Pulmonary artery endothelial cell (primary cell): Measurements from ENCODE around the gene LIAS. TPM values are rescaled to one million over a fixed set of nuclear protein-coding genes. Genes with fewer than 3 reads are reported as not detected.
"Not testable (repeated sequence)": the region's sequence is repeated elsewhere in the genome, so short reads cannot be mapped to it uniquely, and the experiment has no call there.

ENCODE experiments used
- DNase-seq: peaks from one replicate; pipeline ENCODE4 v3.0.0-alpha.2; 2011; ENCODE audit warnings: low read depth, low spot score
- total RNA-seq: library from RNA; depleted of rRNA; stranded (reverse); fragments of >200 nt; gene quantifications from 2 replicates; pipeline ENCODE4 v1.2.3, GENCODE V29; 2014

Gene LIAS
- total RNA-seq, 1 donor from 2014 or later = 6.9 TPM

- no peak for DNase-seq
Observed at GRCh38 chr4:39452860-39453587, 5.8 kb upstream of the LIAS start.

GRCh38 chr4:39453738-39454137, 5.1 kb upstream of the LIAS start:
- DNase-seq = no peak

- DNase-seq = no peak
Observed at GRCh38 chr4:39455486-39455885, 3.4 kb upstream of the LIAS start.

- DNase-seq = no peak
Observed at GRCh38 chr4:39456946-39457763, 1.7 kb upstream of the LIAS start.

- DNase-seq = not testable (repeated sequence)
Observed at GRCh38 chr4:39458161-39458504, 723 bp upstream of the LIAS start.

GRCh38 chr4:39464886-39465501, 6.1 kb downstream of the LIAS start:
- DNase-seq = no peak

- no peak for DNase-seq
Observed at GRCh38 chr4:39466747-39467146, 7.9 kb downstream of the LIAS start.

GRCh38 chr4:39467464-39467863, 8.6 kb downstream of the LIAS start:
- no peak for DNase-seq

GRCh38 chr4:39469429-39470077, 10.7 kb downstream of the LIAS start:
- DNase-seq = peak; percentile 75

- DNase-seq = no peak
Observed at GRCh38 chr4:39470402-39470801, 11.5 kb downstream of the LIAS start.

- DNase-seq = no peak
Observed at GRCh38 chr4:39472396-39472795, 13.5 kb downstream of the LIAS start.

- no peak for DNase-seq
Observed at GRCh38 chr4:39476187-39476895, 17.5 kb downstream of the LIAS start.

- DNase-seq = no peak
Observed at GRCh38 chr4:39480251-39480650, 21.4 kb downstream of the LIAS start.

- DNase-seq = no peak
Observed at GRCh38 chr4:39480902-39481695, 22.2 kb downstream of the LIAS start.

GRCh38 chr4:39484582-39485272, 25.9 kb downstream of the LIAS start:
- no peak for DNase-seq

- no peak for DNase-seq
Observed at GRCh38 chr4:39486221-39486804, 27.5 kb downstream of the LIAS start.

- DNase-seq = no peak
Observed at GRCh38 chr4:39490322-39490721, 31.5 kb downstream of the LIAS start.

- DNase-seq = no peak
Observed at GRCh38 chr4:39494354-39494753, 35.5 kb downstream of the LIAS start.

- DNase-seq = no peak
Observed at GRCh38 chr4:39495446-39496213, 36.8 kb downstream of the LIAS start.
